OCI-LY1 (cell line): ENCODE results near the gene EXOC6B.

Experiments used
- H2AFZ ChIP-seq: fragments of 200-600 bp; sonication (generic), shearing (Covaris generic); 2 replicates; pipeline ENCODE4 v1.6.0; 2014; ENCODE audit warnings: antibody characterized with exemption, mild to moderate bottlenecking, low read length
- H3F3A ChIP-seq: fragments of 200-600 bp; sonication (generic), shearing (Covaris generic); 2 replicates; pipeline ENCODE4 v1.6.0; 2014; ENCODE audit warnings: mild to moderate bottlenecking, antibody characterized with exemption, low read length, moderate library complexity; ENCODE audit not compliant: insufficient read depth
- H3K27ac ChIP-seq: fragments of 200-600 bp; sonication (generic); 2 replicates; pipeline ENCODE4 v1.5.1; 2014; ENCODE audit warnings: low read length, mixed run types, mild to moderate bottlenecking, low read depth; ENCODE audit not compliant: poor library complexity, severe bottlenecking
- H3K27me3 ChIP-seq: fragments of 200-600 bp; sonication (generic); 2 replicates; pipeline ENCODE4 v1.6.0; 2014; ENCODE audit warnings: antibody characterized with exemption, mild to moderate bottlenecking, low read length, moderate library complexity; ENCODE audit not compliant: insufficient read depth
- H3K36me3 ChIP-seq: fragments of 200-600 bp; sonication (generic); 2 replicates; pipeline ENCODE4 v1.6.1; 2014; ENCODE audit warnings: mild to moderate bottlenecking, antibody characterized with exemption, low read length, moderate library complexity, mixed read lengths; ENCODE audit not compliant: insufficient read depth
- H3K4me1 ChIP-seq: fragments of 200-600 bp; sonication (generic); 2 replicates; pipeline ENCODE4 v1.5.1; 2014; ENCODE audit warnings: mild to moderate bottlenecking, low read length, moderate library complexity; ENCODE audit not compliant: insufficient read depth, severe bottlenecking
- H3K4me2 ChIP-seq: fragments of 200-600 bp; sonication (generic), shearing (Covaris generic); 2 replicates; pipeline ENCODE4 v1.6.1; 2014; ENCODE audit warnings: low read length
- H3K4me3 ChIP-seq: fragments of 200-600 bp; sonication (generic); 2 replicates; pipeline ENCODE4 v1.5.1; 2014; ENCODE audit warnings: low read length, low read depth, mild to moderate bottlenecking, mixed read lengths; ENCODE audit not compliant: poor library complexity, severe bottlenecking
- H3K79me2 ChIP-seq: fragments of 200-600 bp; shearing (Covaris generic); 2 replicates; pipeline ENCODE4 v1.6.1; 2016; ENCODE audit warnings: mixed run types, low read length, mixed read lengths; ENCODE audit not compliant: insufficient read depth
- H3K9ac ChIP-seq: fragments of 200-600 bp; sonication (generic), shearing (Covaris generic); 2 replicates; pipeline ENCODE4 v1.6.1; 2014; ENCODE audit warnings: mild to moderate bottlenecking, low read length, mixed read lengths
- H3K9me2 ChIP-seq: fragments of 200-600 bp; sonication (generic), shearing (Covaris generic); 2 replicates; pipeline ENCODE4 v1.6.1; 2014; ENCODE audit warnings: low read depth, mild to moderate bottlenecking, low read length, mixed read lengths
- H3K9me3 ChIP-seq: fragments of 200-600 bp; shearing (Covaris generic); 2 replicates; pipeline ENCODE4 v1.6.1; 2014; ENCODE audit warnings: low read length, mixed read lengths
- H4K20me1 ChIP-seq: fragments of 200-600 bp; sonication (generic), shearing (Covaris generic); 2 replicates; pipeline ENCODE4 v1.6.0; 2016; ENCODE audit warnings: mild to moderate bottlenecking, low read length; ENCODE audit not compliant: insufficient read depth
- CTCF ChIP-seq: fragments of 200-600 bp; sonication (generic), shearing (Covaris generic); IDR thresholded peaks from 2 replicates; pipeline ENCODE4 v1.5.1; 2017; ENCODE audit warnings: mild to moderate bottlenecking, antibody characterized with exemption, low read length, moderate library complexity, mixed read lengths
- EZH2 ChIP-seq: fragments of 200-600 bp; sonication (generic), shearing (Covaris generic); IDR thresholded peaks from 2 replicates; pipeline ENCODE4 v1.8.0; 2017; ENCODE audit warnings: borderline replicate concordance, mixed run types, mild to moderate bottlenecking, antibody characterized with exemption, low read length, moderate library complexity, mixed read lengths

The EXOC6B gene

GRCh38 chr2:72220170-72220569 is 605.7 kb downstream of the EXOC6B start:
- H3K79me2 ChIP-seq = no peaks in the 10 kb centered on the region
- H3K27me3 ChIP-seq = no peaks in the 10 kb centered on the region
- no peak overlapping the region for H2AFZ ChIP-seq
- H3K4me2 ChIP-seq = no peak overlapping the region
- H3K4me1 ChIP-seq = no peaks in the 10 kb centered on the region
- H3K9me3 ChIP-seq = no peaks in the 10 kb centered on the region
- H3K9ac ChIP-seq = no peak overlapping the region
- no peaks in the 10 kb centered on the region for H4K20me1 ChIP-seq
- no peak overlapping the region for H3K4me3 ChIP-seq
- H3F3A ChIP-seq = no peaks in the 10 kb centered on the region
- TF ChIP-seq EZH2 = no peak
- TF ChIP-seq CTCF = peak; percentile 30; the same call in 1 of the 2 replicates
- H3K9me2 ChIP-seq = no peaks in the 10 kb centered on the region
- no peak overlapping the region for H3K27ac ChIP-seq
- no peaks in the 10 kb centered on the region for H3K36me3 ChIP-seq

GRCh38 chr2:72214429-72215143 is 611.2 kb downstream of the EXOC6B start:
- H3K4me2 ChIP-seq = no peak overlapping the region
- no peak overlapping the region for H3K4me3 ChIP-seq
- H4K20me1 ChIP-seq = no peaks in the 10 kb centered on the region
- H3K9me3 ChIP-seq = no peaks in the 10 kb centered on the region
- H3K4me1 ChIP-seq = no peaks in the 10 kb centered on the region
- no peak overlapping the region for H3K9ac ChIP-seq
- H3K27ac ChIP-seq = no peak overlapping the region
- no peaks in the 10 kb centered on the region for H3K27me3 ChIP-seq
- H2AFZ ChIP-seq = no peak overlapping the region
- TF ChIP-seq CTCF = no peak
- no peak for TF ChIP-seq EZH2
- H3K9me2 ChIP-seq = no peaks in the 10 kb centered on the region
- H3K79me2 ChIP-seq = no peaks in the 10 kb centered on the region
- H3F3A ChIP-seq = no peaks in the 10 kb centered on the region
- H3K36me3 ChIP-seq = no peaks in the 10 kb centered on the region

GRCh38 chr2:72212486-72212855 is 613.4 kb downstream of the EXOC6B start:
- Histone ChIP-seq H2AFZ (no peak overlapping the region), H3F3A (no peaks in the 10 kb centered on the region), H3K9me3 (no peaks in the 10 kb centered on the region), H3K79me2 (no peaks in the 10 kb centered on the region), H4K20me1 (no peaks in the 10 kb centered on the region), H3K27me3 (no peaks in the 10 kb centered on the region), H3K27ac (no peak overlapping the region), H3K9me2 (no peaks in the 10 kb centered on the region), H3K4me1 (no peaks in the 10 kb centered on the region), H3K4me3 (no peak overlapping the region), H3K4me2 (no peak overlapping the region), H3K9ac (no peak overlapping the region), H3K36me3 (no peaks in the 10 kb centered on the region)
- TF ChIP-seq EZH2 = no peak
- no peak for TF ChIP-seq CTCF
